ENCODE measurements around the gene FN3KRP. TPM values are rescaled to one million over a fixed set of nuclear protein-coding genes. Genes with fewer than 3 reads are reported as not detected.

The FN3KRP gene
- total RNA-seq, 2 donors from 2014 or later: 9.8 to 15.6 TPM

- no peaks in the 10 kb centered on the region for H3K4me1 ChIP-seq (ENCODE audit: control insufficient read depth in 1 of 2, low read depth in 2 of 2)
- no peak overlapping the region for H3K27ac ChIP-seq
- TF ChIP-seq CTCF (IDR thresholded peaks at IDR 0.05): no peak
- DNase-seq (ENCODE audit: low spot score) (no peak), ATAC-seq (ENCODE audit: insufficient number of reproducible peaks, low FRiP score, low read depth) (no peak)
- peaks cover 29% of the 10 kb centered on the region for H3K36me3 ChIP-seq
- no peak overlapping the region for H3K4me3 ChIP-seq
- H3K9me3 ChIP-seq: peaks cover 3% of the 10 kb centered on the region
- no peaks in the 10 kb centered on the region for H3K27me3 ChIP-seq (replicated peaks; ENCODE audit: insufficient read depth)
Measured at GRCh38 chr17:82745524-82745923, 29.0 kb downstream of the FN3KRP start.

GRCh38 chr17:82748756-82749155 lies 32.2 kb downstream of the FN3KRP start:
- no peaks in the 10 kb centered on the region for H3K9me3 ChIP-seq
- H3K36me3 ChIP-seq: peaks cover 6% of the 10 kb centered on the region
- DNase-seq (ENCODE audit: low spot score): no peak
- H3K27ac ChIP-seq: no peak overlapping the region
- no peak for TF ChIP-seq CTCF (IDR thresholded peaks at IDR 0.05)
- peaks cover 8 to 13% of the 10 kb centered on the region in 2 donors for H3K4me1 ChIP-seq (ENCODE audit: control insufficient read depth in 1 of 2, low read depth in 2 of 2)
- H3K4me3 ChIP-seq: no peak overlapping the region
- H3K27me3 ChIP-seq (replicated peaks; ENCODE audit: insufficient read depth): no peaks in the 10 kb centered on the region
- ATAC-seq (ENCODE audit: insufficient number of reproducible peaks, low FRiP score, low read depth): no peak

- no peak for TF ChIP-seq CTCF (IDR thresholded peaks at IDR 0.05)
- no peak overlapping the region for H3K27ac ChIP-seq
- no peak for DNase-seq (ENCODE audit: low spot score)
Measured at GRCh38 chr17:82750241-82750908, 33.9 kb downstream of the FN3KRP start.

GRCh38 chr17:82751171-82751570 lies 34.7 kb downstream of the FN3KRP start:
- Histone ChIP-seq H3K27ac (no peak overlapping the region), H3K9me3 (no peaks in the 10 kb centered on the region), H3K4me1 (ENCODE audit: control insufficient read depth in 1 of 2, low read depth in 2 of 2) (peaks cover 8 to 13% of the 10 kb centered on the region in 2 donors), H3K27me3 (replicated peaks; ENCODE audit: insufficient read depth) (no peaks in the 10 kb centered on the region), H3K4me3 (peak overlapping the region; percentile 88), H3K36me3 (no peaks in the 10 kb centered on the region)
- ATAC-seq (ENCODE audit: insufficient number of reproducible peaks, low FRiP score, low read depth) (peak; percentile 21), DNase-seq (ENCODE audit: low spot score) (no peak)
- TF ChIP-seq CTCF (IDR thresholded peaks at IDR 0.05): no peak

More at GRCh38 chr17:82750241-82750908, 33.9 kb downstream of the FN3KRP start:
- H3K4me3 ChIP-seq: no peak overlapping the region
- H3K4me1 ChIP-seq (ENCODE audit: control insufficient read depth in 1 of 2, low read depth in 2 of 2): peaks cover 8 to 13% of the 10 kb centered on the region in 2 donors
- H3K36me3 ChIP-seq: no peaks in the 10 kb centered on the region
- no peak for ATAC-seq (ENCODE audit: insufficient number of reproducible peaks, low FRiP score, low read depth)
- H3K9me3 ChIP-seq: no peaks in the 10 kb centered on the region
- no peaks in the 10 kb centered on the region for H3K27me3 ChIP-seq (replicated peaks; ENCODE audit: insufficient read depth)

GRCh38 chr17:82751571-82752370 lies 35.3 kb downstream of the FN3KRP start, which contains the start of gene TBCD:
Gene TBCD (plus strand): TSS chr17:82752065. CDS start chr17:82752194, 129 bp downstream.
- ATAC-seq (ENCODE audit: insufficient number of reproducible peaks, low FRiP score, low read depth) (peak; percentile 78), DNase-seq (ENCODE audit: low spot score) (peak; percentile 52)
- peak within 1 kb of the TSS; percentile 88 for H3K4me3 ChIP-seq
- H3K4me1 ChIP-seq (ENCODE audit: control insufficient read depth in 1 of 2, low read depth in 2 of 2): peaks cover 8 to 13% of the 10 kb centered on the region in 2 donors
- peaks cover under 1% of the 10 kb centered on the region for H3K36me3 ChIP-seq
- H3K9me3 ChIP-seq: no peaks in the 10 kb centered on the region
- TF ChIP-seq CTCF (IDR thresholded peaks at IDR 0.05): no peak
- peak within 1 kb of the TSS; percentile 68 to 69 for H3K27ac ChIP-seq
- H3K27me3 ChIP-seq (replicated peaks; ENCODE audit: insufficient read depth): no peaks in the 10 kb centered on the region
